Measurements from ENCODE around the gene MTG2. TPM values are rescaled to one million over a fixed set of nuclear protein-coding genes. Genes with fewer than 3 reads are reported as not detected.

The MTG2 gene
- total and polyA plus RNA-seq, 2 of the 13 experiments (the other 11 are each of a cell fraction or from before 2014, with no cell fraction given), result 20.4 to 37.8 TPM

- no peak for TF ChIP-seq PRDM15 (CRISPR knock-in tag; IDR thresholded peaks at IDR 0.05)
- TF ChIP-seq ZNF710 (CRISPR knock-in tag; IDR thresholded peaks at IDR 0.05; ENCODE audit: borderline replicate concordance), result 0 out of 2 replicates have a peak, but pooled peaks have one; percentile 19
- no peak for TF ChIP-seq SRSF4 (IDR thresholded peaks at IDR 0.05; ENCODE audit: low read depth, low read length, poor library complexity, severe bottlenecking)
- TF ChIP-seq ZNF251 (CRISPR knock-in tag; IDR thresholded peaks at IDR 0.05), result no peak
- no peak for TF ChIP-seq ZNF549 (CRISPR knock-in tag; IDR thresholded peaks at IDR 0.05)
- TF ChIP-seq KLF12 (CRISPR knock-in tag; IDR thresholded peaks at IDR 0.05; ENCODE audit: borderline replicate concordance), result no peak
- no peak for TF ChIP-seq PAF1 (CRISPR knock-in tag; IDR thresholded peaks at IDR 0.05)
- no peak for TF ChIP-seq CC2D1A (CRISPR knock-in tag; IDR thresholded peaks at IDR 0.05)
- no peak for TF ChIP-seq KLF16 (CRISPR knock-in tag; IDR thresholded peaks at IDR 0.05)
- TF ChIP-seq, protein P1, sequence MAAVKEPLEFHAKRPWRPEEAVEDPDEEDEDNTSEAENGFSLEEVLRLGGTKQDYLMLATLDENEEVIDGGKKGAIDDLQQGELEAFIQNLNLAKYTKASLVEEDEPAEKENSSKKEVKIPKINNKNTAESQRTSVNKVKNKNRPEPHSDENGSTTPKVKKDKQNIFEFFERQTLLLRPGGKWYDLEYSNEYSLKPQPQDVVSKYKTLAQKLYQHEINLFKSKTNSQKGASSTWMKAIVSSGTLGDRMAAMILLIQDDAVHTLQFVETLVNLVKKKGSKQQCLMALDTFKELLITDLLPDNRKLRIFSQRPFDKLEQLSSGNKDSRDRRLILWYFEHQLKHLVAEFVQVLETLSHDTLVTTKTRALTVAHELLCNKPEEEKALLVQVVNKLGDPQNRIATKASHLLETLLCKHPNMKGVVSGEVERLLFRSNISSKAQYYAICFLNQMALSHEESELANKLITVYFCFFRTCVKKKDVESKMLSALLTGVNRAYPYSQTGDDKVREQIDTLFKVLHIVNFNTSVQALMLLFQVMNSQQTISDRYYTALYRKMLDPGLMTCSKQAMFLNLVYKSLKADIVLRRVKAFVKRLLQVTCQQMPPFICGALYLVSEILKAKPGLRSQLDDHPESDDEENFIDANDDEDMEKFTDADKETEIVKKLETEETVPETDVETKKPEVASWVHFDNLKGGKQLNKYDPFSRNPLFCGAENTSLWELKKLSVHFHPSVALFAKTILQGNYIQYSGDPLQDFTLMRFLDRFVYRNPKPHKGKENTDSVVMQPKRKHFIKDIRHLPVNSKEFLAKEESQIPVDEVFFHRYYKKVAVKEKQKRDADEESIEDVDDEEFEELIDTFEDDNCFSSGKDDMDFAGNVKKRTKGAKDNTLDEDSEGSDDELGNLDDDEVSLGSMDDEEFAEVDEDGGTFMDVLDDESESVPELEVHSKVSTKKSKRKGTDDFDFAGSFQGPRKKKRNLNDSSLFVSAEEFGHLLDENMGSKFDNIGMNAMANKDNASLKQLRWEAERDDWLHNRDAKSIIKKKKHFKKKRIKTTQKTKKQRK (IDR thresholded peaks at IDR 0.05; ENCODE audit: low read length), result no peak
- 0 out of 2 replicates have a peak, but pooled peaks have one; percentile 19 for TF ChIP-seq MEIS1 (CRISPR knock-in tag; IDR thresholded peaks at IDR 0.05; ENCODE audit: borderline replicate concordance)
- no peak for TF ChIP-seq SMAD3 (CRISPR knock-in tag; IDR thresholded peaks at IDR 0.05)
- no peak; the same call in 1 of the 2 replicates for TF ChIP-seq ZMYM4 (CRISPR knock-in tag; IDR thresholded peaks at IDR 0.05)
- TF ChIP-seq ZNF383 (CRISPR knock-in tag; IDR thresholded peaks at IDR 0.05; ENCODE audit: borderline replicate concordance), result no peak
- no peak for TF ChIP-seq DNMT3B (CRISPR knock-in tag; conservative IDR thresholded peaks at IDR 0.05)
- TF ChIP-seq ZNF276 (CRISPR knock-in tag; IDR thresholded peaks at IDR 0.05; ENCODE audit: low read depth), result no peak
- TF ChIP-seq ZNF777 (CRISPR knock-in tag; IDR thresholded peaks at IDR 0.05), result peak; percentile 30; the same call in 1 of the 2 replicates
These were observed 26.2 kb downstream of the MTG2 start (continued) for GRCh38 chr20:62208795-62209755.

Data from HepG2 (cell line).